Mucosa of rectum (tissue), 2 donors: ENCODE results near the gene ENDOV.

Experiments
- H3K27ac ChIP-seq, 2 donors: one replicate each; pipeline ENCODE4 v1.7.0; 2013; ENCODE audit warnings: inconsistent platforms in 2 of 2, low read depth in 2 of 2, low read length in 2 of 2
- H3K27me3 ChIP-seq, 2 donors: one replicate each; pipeline ENCODE4 v1.7.0; 2013; ENCODE audit warnings: low read length in 2 of 2; ENCODE audit not compliant: control insufficient read depth in 2 of 2, insufficient read depth in 2 of 2
- H3K36me3 ChIP-seq, 2 donors: one replicate each; pipeline ENCODE4 v1.7.0; 2013; ENCODE audit warnings: low read length in 2 of 2; ENCODE audit not compliant: control insufficient read depth in 2 of 2, insufficient read depth in 2 of 2
- H3K4me1 ChIP-seq, 2 donors: one replicate each; pipeline ENCODE4 v1.7.0; 2013; ENCODE audit warnings: low read length in 2 of 2, mild to moderate bottlenecking in 1 of 2; ENCODE audit not compliant: control insufficient read depth in 2 of 2, insufficient read depth in 2 of 2
- H3K4me3 ChIP-seq, 2 donors: one replicate each; pipeline ENCODE4 v1.7.0; 2013; ENCODE audit warnings: low read length in 2 of 2
- H3K9ac ChIP-seq, 2 donors: one replicate each; pipeline ENCODE4 v1.7.0; 2013; ENCODE audit warnings: low read length in 2 of 2, low read depth in 1 of 2, mild to moderate bottlenecking in 1 of 2
- H3K9me3 ChIP-seq, 2 donors: one replicate each; pipeline ENCODE4 v1.7.0; 2013; ENCODE audit warnings: low read length in 2 of 2; ENCODE audit not compliant: control insufficient read depth in 2 of 2
- donor health status: healthy.
- donor health status: Normal muscosa, but diverticular disease.

Gene ENDOV

GRCh38 chr17:80377798-80378197 is 37.2 kb upstream of the ENDOV start:
- no peaks in the 10 kb centered on the region for H3K9me3 ChIP-seq
- H3K4me3 ChIP-seq: no peak overlapping the region
- H3K9ac ChIP-seq: no peak overlapping the region
- H3K27me3 ChIP-seq: no peaks in the 10 kb centered on the region
- H3K27ac ChIP-seq: no peak overlapping the region
- peaks cover 78 to 94% of the 10 kb centered on the region in 2 donors for H3K36me3 ChIP-seq
- no peaks in the 10 kb centered on the region for H3K4me1 ChIP-seq

DNA sequence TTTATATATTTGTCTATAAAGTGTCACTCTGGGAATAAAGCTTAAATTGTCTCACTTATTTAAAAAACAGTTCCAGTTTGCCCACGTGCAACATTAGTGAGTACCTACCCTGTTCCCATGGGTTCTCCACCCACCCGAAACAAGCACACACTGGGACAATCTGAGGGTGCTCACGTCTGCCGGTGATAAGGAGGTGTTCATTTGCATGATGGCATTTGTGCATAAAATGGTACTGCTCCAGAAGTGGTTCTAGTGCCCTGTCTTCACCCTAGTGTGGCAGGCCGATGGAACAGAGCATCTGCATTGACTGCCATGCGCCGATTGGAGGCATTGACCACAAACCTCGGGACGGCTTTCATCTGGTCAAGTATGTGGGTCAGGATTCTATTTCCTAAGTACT is 35.6 kb upstream of the ENDOV start:
- no peak overlapping the region for H3K4me3 ChIP-seq
- no peak overlapping the region for H3K27ac ChIP-seq
- no peaks in the 10 kb centered on the region for H3K4me1 ChIP-seq
- H3K27me3 ChIP-seq: no peaks in the 10 kb centered on the region
- no peak overlapping the region for H3K9ac ChIP-seq
- H3K9me3 ChIP-seq: no peaks in the 10 kb centered on the region
- H3K36me3 ChIP-seq: peaks cover 82 to 96% of the 10 kb centered on the region in 2 donors

GRCh38 chr17:80380068-80380467 is 34.9 kb upstream of the ENDOV start:
- no peak overlapping the region for H3K4me3 ChIP-seq
- no peaks in the 10 kb centered on the region for H3K4me1 ChIP-seq
- no peak overlapping the region for H3K27ac ChIP-seq
- no peaks in the 10 kb centered on the region for H3K9me3 ChIP-seq
- H3K9ac ChIP-seq: no peak overlapping the region
- peaks cover 83 to 96% of the 10 kb centered on the region in 2 donors for H3K36me3 ChIP-seq
- H3K27me3 ChIP-seq: no peaks in the 10 kb centered on the region

GRCh38 chr17:80380555-80381002 is 34.4 kb upstream of the ENDOV start:
- no peak overlapping the region for H3K27ac ChIP-seq
- no peaks in the 10 kb centered on the region for H3K27me3 ChIP-seq

DNA sequence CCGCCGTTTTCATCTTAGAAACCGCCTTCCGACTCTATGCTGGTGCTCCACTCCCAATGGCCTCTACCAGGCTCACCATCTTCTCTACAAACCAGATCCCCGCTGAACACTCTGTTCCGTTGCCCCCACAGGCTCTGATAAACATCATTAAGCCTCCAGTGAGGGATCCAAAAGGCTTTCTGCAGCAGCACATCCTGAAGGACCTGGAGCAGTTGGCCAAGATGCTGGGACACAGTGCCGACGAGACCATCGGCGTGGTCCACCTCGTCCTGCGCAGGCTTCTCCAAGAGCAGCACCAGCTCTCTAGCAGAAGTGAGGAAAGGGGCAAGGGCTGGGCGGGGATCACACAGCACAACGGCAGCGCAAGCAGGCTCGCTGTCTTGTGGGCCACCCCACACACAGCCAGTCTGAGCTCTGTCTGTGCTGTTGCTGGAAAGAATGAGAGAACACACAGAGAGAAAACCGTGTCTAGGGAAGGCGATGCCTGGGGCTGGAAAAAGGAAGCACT is 33.5 kb upstream of the ENDOV start:
- Histone ChIP-seq H3K27ac (no peak overlapping the region), H3K36me3 (peaks cover 80 to 97% of the 10 kb centered on the region in 2 donors)

More at GRCh38 chr17:80380555-80381002, 34.4 kb upstream of the ENDOV start:
- Histone ChIP-seq H3K9me3 (no peaks in the 10 kb centered on the region), H3K36me3 (peaks cover 82 to 98% of the 10 kb centered on the region in 2 donors), H3K9ac (no peak overlapping the region), H3K4me3 (no peak overlapping the region), H3K4me1 (no peaks in the 10 kb centered on the region)

GRCh38 chr17:80382446-80382845 is 32.5 kb upstream of the ENDOV start:
- H3K27me3 ChIP-seq: no peaks in the 10 kb centered on the region
- H3K27ac ChIP-seq: no peak overlapping the region
- no peaks in the 10 kb centered on the region for H3K9me3 ChIP-seq
- no peaks in the 10 kb centered on the region for H3K4me1 ChIP-seq
- peaks cover 80 to 98% of the 10 kb centered on the region in 2 donors for H3K36me3 ChIP-seq
- no peak overlapping the region for H3K9ac ChIP-seq
- no peak overlapping the region for H3K4me3 ChIP-seq

More for the DNA sequence above, 33.5 kb upstream of the ENDOV start:
- H3K9me3 ChIP-seq: no peaks in the 10 kb centered on the region
- no peak overlapping the region for H3K4me3 ChIP-seq
- no peaks in the 10 kb centered on the region for H3K4me1 ChIP-seq
- H3K27me3 ChIP-seq: no peaks in the 10 kb centered on the region
- no peak overlapping the region for H3K9ac ChIP-seq

DNA sequence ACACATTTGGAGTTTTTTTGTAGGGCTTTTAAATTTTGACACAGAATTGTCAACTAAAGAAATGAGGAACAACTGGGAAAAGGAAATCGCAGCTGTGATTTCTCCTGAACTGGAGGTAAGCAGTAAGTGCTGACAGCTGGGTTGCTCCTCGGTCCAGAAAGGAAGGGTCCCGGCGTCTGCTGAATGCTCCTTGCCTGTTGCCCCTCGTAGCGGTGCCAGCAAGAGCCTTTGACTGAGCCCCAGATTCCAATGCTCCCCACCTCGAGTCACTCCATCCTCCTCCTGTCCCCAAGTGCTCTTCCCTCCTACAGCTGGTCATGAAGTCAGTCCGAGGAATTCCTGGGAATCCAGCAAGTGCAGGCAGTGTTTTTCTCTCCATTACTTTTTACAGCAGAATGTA is 32.0 kb upstream of the ENDOV start:
- Histone ChIP-seq H3K4me1 (no peaks in the 10 kb centered on the region), H3K27ac (no peak overlapping the region), H3K9ac (no peak overlapping the region), H3K27me3 (no peaks in the 10 kb centered on the region), H3K4me3 (no peak overlapping the region), H3K36me3 (peaks cover 77 to 96% of the 10 kb centered on the region in 2 donors), H3K9me3 (no peaks in the 10 kb centered on the region)

- Histone ChIP-seq H3K4me3 (no peak overlapping the region), H3K9me3 (no peaks in the 10 kb centered on the region), H3K4me1 (no peaks in the 10 kb centered on the region), H3K27ac (no peak overlapping the region), H3K27me3 (no peaks in the 10 kb centered on the region), H3K36me3 (peaks cover 83 to 96% of the 10 kb centered on the region in 2 donors), H3K9ac (no peak overlapping the region)
Measured at GRCh38 chr17:80384078-80384960, 30.6 kb upstream of the ENDOV start.

GRCh38 chr17:80385046-80385445 is 29.9 kb upstream of the ENDOV start:
- peaks cover 83 to 96% of the 10 kb centered on the region in 2 donors for H3K36me3 ChIP-seq
- no peaks in the 10 kb centered on the region for H3K4me1 ChIP-seq
- H3K9me3 ChIP-seq: no peaks in the 10 kb centered on the region

DNA sequence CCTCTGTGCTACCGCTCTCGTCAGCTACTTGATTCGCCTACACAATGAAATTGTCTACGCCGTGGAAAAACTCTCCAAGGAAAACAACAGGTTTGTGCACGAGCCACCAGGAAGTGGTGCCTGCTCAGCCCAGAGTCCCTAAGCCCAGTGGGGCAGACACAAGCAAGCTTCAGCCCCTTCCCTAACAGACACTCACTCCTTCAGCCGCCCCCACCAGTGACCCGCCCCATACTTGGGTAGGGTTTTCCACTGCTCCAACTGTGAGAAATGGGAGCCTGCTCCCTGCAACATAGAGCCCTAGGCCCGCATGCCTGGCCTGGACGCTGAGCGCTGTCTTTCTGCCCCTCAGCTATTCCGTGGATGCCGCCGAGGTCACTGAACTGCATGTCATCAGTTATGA is 28.6 kb upstream of the ENDOV start:
- H3K36me3 ChIP-seq: peaks cover 74 to 90% of the 10 kb centered on the region in 2 donors
- no peak overlapping the region for H3K9ac ChIP-seq
- H3K9me3 ChIP-seq: no peaks in the 10 kb centered on the region
- H3K27ac ChIP-seq: no peak overlapping the region
- no peaks in the 10 kb centered on the region for H3K4me1 ChIP-seq
- H3K4me3 ChIP-seq: no peak overlapping the region
- H3K27me3 ChIP-seq: no peaks in the 10 kb centered on the region

More at GRCh38 chr17:80385046-80385445, 29.9 kb upstream of the ENDOV start:
- no peak overlapping the region for H3K4me3 ChIP-seq
- no peaks in the 10 kb centered on the region for H3K27me3 ChIP-seq
- no peak overlapping the region for H3K9ac ChIP-seq
- no peak overlapping the region for H3K27ac ChIP-seq
